ENCODE measurements around the gene PRELID2.

Gene PRELID2

GRCh38 chr5:145718956-145719355 lies 116.2 kb downstream of the PRELID2 start:
- TF ChIP-seq CTCF (IDR thresholded peaks at IDR 0.05; ENCODE audit: low read depth, low read length) = peak; percentile 66
- DNase-seq (ENCODE audit: low read depth, low spot score) = peak; percentile 51
- H3K4me3 ChIP-seq (ENCODE audit: low read depth, low read length) = no peak overlapping the region
- in situ Hi-C loops (cut with HindIII; ENCODE audit: low sequenced_read_pairs) = no loop called here

- in situ Hi-C loops (cut with HindIII; ENCODE audit: low sequenced_read_pairs) = no loop called here
- H3K4me3 ChIP-seq (ENCODE audit: low read depth, low read length) = no peak overlapping the region
- TF ChIP-seq CTCF (IDR thresholded peaks at IDR 0.05; ENCODE audit: low read depth, low read length) = no peak
- DNase-seq (ENCODE audit: low read depth, low spot score) = no peak
Measured at GRCh38 chr5:145715412-145715811, 119.7 kb downstream of the PRELID2 start.

DNA sequence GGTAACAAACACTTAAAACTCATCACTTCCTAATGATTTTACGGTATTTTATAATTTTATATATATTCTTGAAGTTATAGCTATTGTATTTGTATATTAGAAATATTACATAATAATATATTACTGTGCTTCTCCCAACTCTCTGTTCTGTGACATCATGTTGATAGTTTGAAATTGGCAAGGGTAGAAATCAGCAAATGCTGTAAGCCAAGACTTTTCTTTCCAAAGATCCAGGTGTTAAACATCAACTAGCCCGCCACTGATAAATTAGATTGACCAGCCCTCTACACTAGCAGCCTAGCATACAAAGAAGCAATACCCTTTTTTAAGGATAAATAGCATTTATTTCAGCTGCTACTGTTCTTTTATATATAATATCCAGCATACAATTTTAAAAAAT lies 122.9 kb downstream of the PRELID2 start:
- no peak for TF ChIP-seq CTCF (IDR thresholded peaks at IDR 0.05; ENCODE audit: low read depth, low read length)
- H3K4me3 ChIP-seq (ENCODE audit: low read depth, low read length) = no peak overlapping the region
- no peak for DNase-seq (ENCODE audit: low read depth, low spot score)
- in situ Hi-C loops (cut with HindIII; ENCODE audit: low sequenced_read_pairs) = no loop called here

GRCh38 chr5:145711417-145711816 lies 123.7 kb downstream of the PRELID2 start:
- TF ChIP-seq CTCF (IDR thresholded peaks at IDR 0.05; ENCODE audit: low read depth, low read length) = no peak
- DNase-seq (ENCODE audit: low read depth, low spot score) = no peak
- H3K4me3 ChIP-seq (ENCODE audit: low read depth, low read length) = no peak overlapping the region
- in situ Hi-C loops (cut with HindIII; ENCODE audit: low sequenced_read_pairs) = no loop called here

All from astrocyte of the spinal cord (primary cell).